HEK293 (cell line): ENCODE data around the gene TPO.

Source experiments
- CTCF ChIA-PET: fragments of 350-600 bp; formaldehyde crosslinking; extraction: SDS; loops from one replicate; lab custom pipeline; 2021; ENCODE audit warnings: antibody characterized with exemption; lab: Yijun Ruan, JAX
- POLR2A ChIA-PET: fragments of 300-600 bp; formaldehyde crosslinking; extraction: SDS; loops from one replicate; lab custom pipeline; 2020; ENCODE audit warnings: antibody characterized with exemption, inconsistent platforms; lab: Yijun Ruan, JAX
- H3K27ac ChIP-seq: fragments of 200-500 bp; sonication (Bioruptor generic); 2 replicates; pipeline ENCODE4 v1.5.1; 2014; ENCODE audit warnings: low read depth, low read length, control low read depth, inconsistent platforms; ENCODE audit errors: extremely low read depth
- H3K36me3 ChIP-seq, 2 experiments: fragments of 200-500 bp in 1 of 2; sonication (Bioruptor generic) in 1 of 2; 1 replicate in 1 of 2; 2 replicates in 1 of 2; pipeline ENCODE4 v1.5.1; 2014 to 2017; ENCODE audit warnings: inconsistent platforms in 2 of 2, low read length in 2 of 2; ENCODE audit not compliant: control insufficient read depth in 2 of 2, insufficient read depth in 1 of 2
- H3K4me1 ChIP-seq: fragments of 200-500 bp; sonication (Bioruptor generic); 2 replicates; pipeline ENCODE4 v1.5.1; 2014; ENCODE audit warnings: mild to moderate bottlenecking, low read length, inconsistent platforms; ENCODE audit not compliant: control insufficient read depth, insufficient read depth
- H3K4me3 ChIP-seq: 2 replicates; pipeline ENCODE4 v1.5.1; 2011; ENCODE audit warnings: low read depth, mild to moderate bottlenecking, control low read depth, low read length, moderate library complexity
- H3K9me3 ChIP-seq: fragments of 200-500 bp; sonication (Bioruptor generic); 2 replicates; pipeline ENCODE4 v1.5.1; 2014; ENCODE audit warnings: low read depth, low read length, inconsistent platforms; ENCODE audit not compliant: control insufficient read depth, insufficient read depth
- BCL11B ChIP-seq: fragments of 450-650 bp; formaldehyde crosslinking; IDR thresholded peaks from 2 replicates; pipeline ENCODE4 v1.5.1; 2016; ENCODE audit warnings: low read depth, missing biosample characterization, missing genetic modification characterization
- GLIS1 ChIP-seq: fragments of 450-650 bp; formaldehyde crosslinking; IDR thresholded peaks from 2 replicates; pipeline ENCODE4 v1.5.1; 2016; ENCODE audit warnings: missing biosample characterization, missing genetic modification characterization
- HOXC10 ChIP-seq: sonication (generic); formaldehyde crosslinking; IDR thresholded peaks from 2 replicates; pipeline ENCODE4 v1.8.1; 2023; ENCODE audit warnings: mild to moderate bottlenecking, missing genetic modification reagents
- KLF10 ChIP-seq: fragments of 450-650 bp; IDR thresholded peaks from 2 replicates; pipeline ENCODE4 v1.5.1; 2018; ENCODE audit warnings: missing biosample characterization, mild to moderate bottlenecking, missing genetic modification characterization
- KLF17 ChIP-seq: fragments of 450-650 bp; formaldehyde crosslinking; IDR thresholded peaks from 2 replicates; pipeline ENCODE4 v1.5.1; 2016; ENCODE audit warnings: missing biosample characterization, missing genetic modification characterization
- PRDM6 ChIP-seq: fragments of 450-650 bp; formaldehyde crosslinking; IDR thresholded peaks from 2 replicates; pipeline ENCODE4 v1.5.1; 2017; ENCODE audit warnings: missing biosample characterization, missing genetic modification characterization
- SETDB1 ChIP-seq: IDR thresholded peaks from one replicate; pipeline ENCODE4 v1.6.1; 2017; ENCODE audit warnings: mild to moderate bottlenecking, low read length, moderate library complexity, mixed read lengths; ENCODE audit not compliant: insufficient read length
- SP2 ChIP-seq: fragments of 450-650 bp; formaldehyde crosslinking; IDR thresholded peaks from 2 replicates; pipeline ENCODE4 v1.5.1; 2016; ENCODE audit warnings: missing biosample characterization, missing genetic modification characterization
- YY1 ChIP-seq: fragments of 450-650 bp; formaldehyde crosslinking; IDR thresholded peaks from 2 replicates; pipeline ENCODE4 v1.5.1; 2018; ENCODE audit warnings: missing biosample characterization, missing genetic modification characterization
- ZBTB1 ChIP-seq: fragments of 450-650 bp; formaldehyde crosslinking; IDR thresholded peaks from 2 replicates; pipeline ENCODE4 v1.5.1; 2016; ENCODE audit warnings: missing biosample characterization, missing genetic modification characterization
- ZNF114 ChIP-seq: fragments of 450-650 bp; formaldehyde crosslinking; IDR thresholded peaks from 2 replicates; pipeline ENCODE4 v1.5.0; 2017; ENCODE audit warnings: missing biosample characterization, missing genetic modification characterization
- ZNF184 ChIP-seq: fragments of 450-650 bp; IDR thresholded peaks from 2 replicates; pipeline ENCODE4 v1.5.1; 2018; ENCODE audit warnings: missing biosample characterization, mild to moderate bottlenecking, missing genetic modification characterization
- ZNF19 ChIP-seq: fragments of 450-650 bp; formaldehyde crosslinking; IDR thresholded peaks from 2 replicates; pipeline ENCODE4; 2016; ENCODE audit warnings: missing biosample characterization, missing genetic modification characterization, low read depth
- ZNF211 ChIP-seq: fragments of 450-650 bp; formaldehyde crosslinking; IDR thresholded peaks from 2 replicates; pipeline ENCODE4 v1.5.1; 2016; ENCODE audit warnings: low read depth, missing biosample characterization, missing genetic modification characterization
- ZNF24 ChIP-seq: fragments of 450-650 bp; formaldehyde crosslinking; IDR thresholded peaks from 2 replicates; pipeline ENCODE4 v1.5.1; 2016; ENCODE audit warnings: missing biosample characterization, missing genetic modification characterization
- ZNF341 ChIP-seq: fragments of 450-650 bp; formaldehyde crosslinking; IDR thresholded peaks from 2 replicates; pipeline ENCODE4; 2016; ENCODE audit warnings: low read depth, missing biosample characterization, missing genetic modification characterization
- ZNF404 ChIP-seq: fragments of 450-650 bp; formaldehyde crosslinking; IDR thresholded peaks from 2 replicates; pipeline ENCODE4 v1.5.1; 2017; ENCODE audit warnings: missing biosample characterization, missing genetic modification characterization
- ZNF529 ChIP-seq: fragments of 450-650 bp; formaldehyde crosslinking; IDR thresholded peaks from 2 replicates; pipeline ENCODE4 v1.5.1; 2017; ENCODE audit warnings: missing genetic modification characterization, missing biosample characterization; ENCODE audit not compliant: insufficient replicate concordance
- ZNF645 ChIP-seq: fragments of 450-650 bp; formaldehyde crosslinking; IDR thresholded peaks from 2 replicates; pipeline ENCODE4; 2016; ENCODE audit warnings: missing biosample characterization, missing genetic modification characterization
- ZSCAN4 ChIP-seq: fragments of 450-650 bp; formaldehyde crosslinking; IDR thresholded peaks from 2 replicates; pipeline ENCODE4 v1.5.1; 2017; ENCODE audit warnings: missing biosample characterization, missing genetic modification characterization

TPO gene

GRCh38 chr2:1588978-1589621 is 175.8 kb downstream of the TPO start (continued):
- TF ChIP-seq YY1 (tag by site-specific recombination) (no peak), ZSCAN4 (no peak), BCL11B (tag by site-specific recombination) (no peak), PRDM6 (no peak), HOXC10 (CRISPR knock-in tag) (no peak), KLF10 (tag by site-specific recombination) (no peak)

GRCh38 chr2:1590596-1591460 is 177.6 kb downstream of the TPO start:
- H3K4me1 ChIP-seq, result no peaks in the 10 kb centered on the region
- ChIA-PET POLR2A (no interaction called here), CTCF (interaction anchor here (0.6 to 2.8 kb wide), 5 partner anchors 160 to 298 kb away, joined by 3 to 9 read pairs (median 4); no protein-coding TSS in a partner anchor)
- H3K9me3 ChIP-seq, result no peaks in the 10 kb centered on the region
- no peak overlapping the region for H3K4me3 ChIP-seq
- no peak overlapping the region for H3K27ac ChIP-seq
- no peaks in the 10 kb centered on the region for H3K36me3 ChIP-seq
- no peak for TF ChIP-seq ZNF24 (tag by site-specific recombination)
- TF ChIP-seq GLIS1 (tag by site-specific recombination), result 0 out of 2 replicates have a peak, but pooled peaks have one; percentile 25

- CTCF ChIA-PET, result interaction anchor here (0.7 to 1.5 kb wide), 2 partner anchors 159 to 206 kb away, joined by 3 to 7 read pairs; no protein-coding TSS in a partner anchor
- H3K4me3 ChIP-seq, result no peak overlapping the region
- TF ChIP-seq ZNF19 (tag by site-specific recombination) (no peak), ZNF645 (tag by site-specific recombination) (no peak), ZNF114 (tag by site-specific recombination) (no peak), ZBTB1 (tag by site-specific recombination) (no peak), ZNF341 (tag by site-specific recombination) (no peak), ZNF184 (tag by site-specific recombination) (no peak), KLF17 (tag by site-specific recombination) (no peak), ZNF529 (tag by site-specific recombination) (no peak), ZNF211 (no peak), SETDB1 (no peak), ZNF404 (no peak), SP2 (tag by site-specific recombination) (no peak)
- H3K36me3 ChIP-seq, result no peaks in the 10 kb centered on the region
- no peaks in the 10 kb centered on the region for H3K9me3 ChIP-seq
- POLR2A ChIA-PET, result no interaction called here
- no peak overlapping the region for H3K27ac ChIP-seq
- no peaks in the 10 kb centered on the region for H3K4me1 ChIP-seq
These were observed 178.2 kb downstream of the TPO start for GRCh38 chr2:1591461-1591770.
